GM18951 (cell line): ENCODE results near the gene KYAT1.

Source experiments
- POLR2A ChIP-seq: IDR thresholded peaks from 4 replicates; pipeline ENCODE4 v1.6.1; 2011; ENCODE audit warnings: mild to moderate bottlenecking; ENCODE audit not compliant: insufficient read length, insufficient read depth; ENCODE audit errors: extremely low read depth
- in situ Hi-C: fragments of 300-500 bp; cut with MboI; formaldehyde crosslinking; loops from one replicate; pipeline ENCODE4 v1.12.0; 2022; ENCODE audit warnings: low sequenced_read_pairs, mixed read lengths, inconsistent platforms; ENCODE audit not compliant: unreplicated experiment

Gene KYAT1

DNA sequence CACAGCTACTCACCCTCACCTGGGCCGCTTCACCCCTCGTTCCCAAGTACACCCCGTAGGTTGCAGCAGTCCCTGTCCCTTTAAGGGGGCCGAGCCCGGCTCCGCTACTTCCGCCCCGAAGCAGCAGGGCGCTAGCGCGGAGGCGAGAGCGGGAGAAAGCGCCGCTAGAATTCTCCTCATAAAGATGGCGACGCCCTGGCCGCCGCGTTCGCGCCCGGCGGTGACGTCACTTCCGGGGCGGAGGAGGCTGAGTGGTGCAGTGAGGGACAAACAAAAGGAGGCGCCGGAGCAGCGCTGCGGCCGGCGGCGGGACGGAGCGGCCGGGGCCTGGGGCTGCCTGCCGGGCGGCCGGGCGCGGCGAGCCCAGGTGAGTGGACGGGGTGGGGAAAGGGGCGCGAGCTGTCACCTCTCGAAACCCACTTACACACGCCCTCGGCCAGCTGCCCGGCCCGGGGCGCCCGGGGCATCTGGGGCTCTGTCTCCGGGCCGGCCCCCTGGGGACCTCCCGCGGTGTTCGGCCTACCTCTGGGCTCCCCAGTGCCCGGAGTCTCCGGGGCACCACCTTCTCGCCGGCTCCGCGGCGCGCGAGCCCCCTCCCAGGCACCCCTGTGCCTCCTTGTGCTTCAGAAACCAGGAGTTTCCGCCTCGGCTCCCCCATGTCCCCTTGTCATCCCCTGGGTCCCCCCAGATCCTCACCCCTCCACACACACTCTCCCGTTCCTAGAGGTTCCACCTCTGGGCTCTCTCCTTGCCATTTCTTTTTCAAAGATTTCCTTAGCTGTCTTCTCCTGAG lies at the start of gene KYAT1, which contains the start of gene LRRC8A:
KYAT1 (minus strand) TSS at position 67 of the 793 bp plus-strand sequence. CDS start 36,545 bp downstream, outside the sequence.
LRRC8A (plus strand) TSS at position 250 of the 793 bp plus-strand sequence. CDS start 25,032 bp downstream, outside the sequence.
- in situ Hi-C loops, result no loop called here
- peak; percentile 79 for TF ChIP-seq POLR2A

DNA sequence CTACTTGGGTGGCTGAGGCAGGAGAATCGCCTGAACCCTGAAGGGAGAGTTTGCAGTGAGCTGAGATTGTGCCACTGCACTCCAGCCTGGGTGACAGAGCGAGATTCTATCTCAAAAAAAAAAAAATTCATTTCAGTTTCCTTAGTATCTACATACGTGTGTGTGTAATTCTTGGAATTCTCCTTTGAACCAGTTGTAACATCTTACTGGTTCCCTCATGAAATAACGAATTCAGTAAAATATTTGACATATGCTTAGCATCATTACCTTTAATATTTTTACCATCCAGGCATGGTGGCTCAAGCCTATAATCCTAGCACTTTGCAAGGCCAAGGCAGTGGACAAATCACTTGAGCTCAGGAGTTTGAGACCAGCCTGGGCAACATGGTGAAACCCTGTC lies 47.8 kb upstream of the KYAT1 start:
- in situ Hi-C loops, result loop anchor here (5.0 kb wide), 1 partner anchor 67 kb away; no protein-coding TSS in a partner anchor
- no peak for TF ChIP-seq POLR2A

DNA sequence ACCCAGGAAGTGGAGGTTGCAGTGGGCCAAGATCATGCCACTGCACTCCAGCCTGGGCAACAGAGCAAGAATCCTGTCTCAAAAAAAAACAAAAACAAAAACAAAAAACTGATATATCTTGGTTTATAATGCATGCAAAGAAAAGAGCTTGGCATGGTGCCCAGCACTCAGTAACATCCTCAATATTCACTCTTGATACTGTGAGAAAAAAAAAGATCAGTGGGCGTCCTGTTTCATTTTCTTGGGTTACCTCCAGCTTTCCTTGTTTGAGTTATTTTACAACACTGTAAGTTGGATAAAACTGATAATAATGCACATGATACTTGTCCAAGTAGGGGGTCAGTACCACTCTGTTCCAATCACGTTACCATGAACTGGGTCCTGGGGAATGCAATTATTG lies 46.9 kb upstream of the KYAT1 start:
- TF ChIP-seq POLR2A, result no peak

DNA sequence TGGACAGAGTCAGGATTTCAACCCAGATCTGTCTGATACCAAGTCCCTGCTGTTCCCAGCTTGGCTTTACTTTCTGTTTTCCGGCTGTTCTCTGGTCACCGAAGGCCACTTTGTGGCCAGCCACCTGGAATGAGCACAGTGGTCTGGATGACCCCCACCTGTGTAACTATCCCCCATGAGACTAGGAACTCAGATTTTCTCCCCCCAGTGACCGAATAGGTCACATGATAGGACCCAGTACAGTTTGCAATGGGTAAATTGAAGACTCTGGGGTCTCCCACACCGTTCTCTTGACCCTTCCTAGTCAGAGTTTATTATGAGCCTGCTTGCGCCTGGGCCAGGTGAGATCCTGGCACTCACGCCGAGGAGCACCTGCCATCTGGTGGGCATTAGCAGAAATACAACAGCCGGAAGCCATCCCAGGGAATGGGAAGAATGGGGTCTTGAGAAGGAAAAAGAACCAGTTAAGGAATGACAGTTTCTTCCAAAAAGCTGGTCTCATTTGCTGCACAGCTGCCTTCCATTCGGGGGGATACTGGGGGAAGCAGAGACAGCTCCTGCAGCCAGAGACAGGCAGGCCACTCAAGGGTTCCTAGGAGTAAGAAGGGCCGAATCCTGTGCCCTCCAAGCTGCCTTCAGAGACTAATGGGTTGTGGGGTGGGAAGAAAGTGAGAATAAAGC lies 46.1 kb upstream of the KYAT1 start:
- TF ChIP-seq POLR2A, result no peak
- in situ Hi-C loops, result loop anchor here (5.0 kb wide), 1 partner anchor 66 kb away; no protein-coding TSS in a partner anchor

More for the DNA sequence above, 46.9 kb upstream of the KYAT1 start:
- in situ Hi-C loops, result loop anchor here (5.0 kb wide), 1 partner anchor 66 kb away; no protein-coding TSS in a partner anchor

DNA sequence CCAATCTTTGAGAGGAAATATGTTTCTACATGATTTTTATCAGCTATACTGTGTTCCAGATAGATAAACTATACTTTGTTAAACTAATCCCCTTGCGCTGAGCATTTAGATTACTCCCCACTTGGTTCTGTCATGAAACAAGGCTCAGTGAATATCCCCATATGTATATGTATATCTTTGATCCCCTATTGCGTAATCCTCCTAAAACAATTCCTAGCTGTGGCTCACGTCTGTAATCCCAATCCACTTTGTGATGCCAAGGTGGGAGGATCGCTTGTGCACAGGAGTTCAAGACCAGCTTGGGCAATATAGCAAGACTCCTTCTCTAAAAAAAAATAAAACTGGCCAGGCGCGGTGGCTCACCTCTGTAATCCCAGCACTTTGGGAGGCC lies 41.7 kb upstream of the KYAT1 start:
- no peak for TF ChIP-seq POLR2A
- in situ Hi-C loops, result no loop called here

DNA sequence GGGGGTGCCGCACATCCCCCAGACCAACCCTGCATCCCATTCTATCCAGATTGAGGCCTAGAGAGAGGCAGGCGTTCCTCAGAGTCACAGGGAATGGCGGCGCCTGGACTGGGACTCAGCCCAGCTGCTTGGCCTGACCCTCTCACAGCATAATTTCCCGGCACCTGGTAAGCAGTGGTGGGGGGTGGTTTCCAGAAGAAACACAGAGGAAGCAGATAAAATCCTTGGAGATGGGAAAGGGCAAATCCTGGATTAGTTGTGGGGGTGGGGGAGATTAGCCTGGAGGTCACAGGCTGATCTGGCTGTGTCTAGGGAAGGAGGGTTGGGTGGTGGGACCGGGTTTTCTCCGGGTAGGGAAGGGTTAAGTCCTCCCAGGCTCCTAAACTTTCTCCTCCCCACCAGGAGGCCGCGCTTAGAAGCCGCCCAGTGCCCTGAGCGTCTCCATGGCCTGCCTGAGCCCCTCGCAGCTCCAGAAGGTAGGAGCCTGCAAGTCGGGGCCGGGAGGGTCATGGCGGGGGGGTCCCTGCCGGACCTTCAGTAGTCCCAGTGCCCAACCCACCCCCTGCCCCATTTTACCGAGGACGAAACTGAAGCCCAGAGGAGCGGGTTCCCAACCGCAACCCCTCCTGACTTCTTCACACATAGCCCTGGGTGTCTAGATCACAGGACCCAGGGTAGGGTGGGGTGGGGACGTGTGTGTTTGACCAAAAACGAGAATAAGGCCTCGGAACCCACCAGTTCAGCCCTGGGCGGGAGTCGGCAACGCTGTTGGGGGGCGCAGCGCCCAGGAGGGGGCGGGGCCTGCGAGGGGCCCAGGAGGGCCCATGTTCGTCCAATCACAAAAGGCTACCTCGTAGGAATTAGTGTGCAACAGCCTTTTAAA lies 40.4 kb upstream of the KYAT1 start:
- no peak for TF ChIP-seq POLR2A
- in situ Hi-C loops, result no loop called here

DNA sequence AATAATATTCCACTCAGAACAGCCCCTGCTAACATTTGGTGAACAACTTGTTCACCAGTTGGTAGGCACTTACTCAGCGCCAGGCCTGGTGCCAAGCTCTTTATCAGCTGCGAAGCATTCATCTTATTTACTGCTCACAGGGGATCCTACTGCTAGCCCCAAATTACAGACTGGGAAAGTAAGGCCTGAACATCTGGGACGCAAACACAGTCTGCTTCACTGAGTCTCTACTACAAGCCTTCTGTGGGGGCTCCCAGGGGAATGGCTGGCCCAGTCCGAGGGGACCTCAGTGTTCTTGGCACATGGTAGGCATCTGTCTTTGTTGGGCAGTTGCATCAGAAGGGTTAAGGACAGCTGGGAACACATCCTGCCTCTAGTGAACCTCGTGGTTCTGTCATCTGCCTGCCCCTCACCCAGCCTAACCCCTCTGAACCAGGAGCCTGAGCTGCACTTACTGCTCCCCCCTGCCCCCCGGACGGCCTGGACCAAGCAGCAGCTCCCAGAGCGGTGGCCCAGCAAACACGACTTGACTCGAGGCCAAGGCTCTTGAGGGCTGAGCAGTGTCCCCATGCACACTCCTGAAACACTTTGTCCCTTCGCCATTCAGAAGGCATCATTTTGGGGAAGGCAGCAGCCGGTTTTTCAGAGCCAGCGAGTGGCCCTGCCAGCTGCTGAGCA lies 38.8 kb upstream of the KYAT1 start, which contains the start of gene PHYHD1:
PHYHD1 (plus strand) TSS at position 602 of the 678 bp plus-strand sequence. CDS start 1,342 bp downstream, outside the sequence.
- no peak for TF ChIP-seq POLR2A
- in situ Hi-C loops, result no loop called here

DNA sequence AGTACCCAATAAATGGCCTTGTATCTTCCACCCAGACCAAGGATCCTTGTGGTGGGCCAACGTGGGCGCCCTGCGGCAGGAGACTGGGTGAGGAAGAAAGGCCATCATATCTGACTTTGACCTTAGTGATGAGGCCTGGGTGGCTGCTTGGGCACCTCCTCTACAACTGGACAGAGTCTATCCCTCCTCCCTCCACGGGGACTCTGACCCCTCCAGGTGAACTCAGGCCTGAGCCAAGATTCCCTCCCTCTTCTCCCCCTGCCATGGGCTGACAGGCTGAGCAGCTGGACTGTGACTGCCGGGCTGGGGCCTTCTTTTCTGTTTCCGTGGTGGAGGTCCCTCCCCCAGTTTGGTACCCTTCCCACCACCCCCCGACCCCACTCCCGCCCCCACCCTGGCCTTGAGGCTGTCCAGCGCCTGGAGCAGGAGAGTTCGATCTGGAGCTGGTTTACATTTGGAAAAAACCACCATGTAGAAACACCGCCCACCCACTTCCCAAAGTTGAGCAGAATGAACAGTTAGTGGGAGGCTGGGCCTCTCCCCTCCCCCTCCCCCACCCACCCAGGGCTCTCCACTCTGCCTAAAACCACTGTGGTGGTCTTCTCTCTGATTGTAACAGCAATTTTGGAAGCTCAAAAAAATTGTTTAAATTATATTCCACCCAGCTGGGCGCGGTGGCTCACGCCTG lies 37.8 kb upstream of the KYAT1 start:
- in situ Hi-C loops, result no loop called here
- TF ChIP-seq POLR2A, result no peak

DNA sequence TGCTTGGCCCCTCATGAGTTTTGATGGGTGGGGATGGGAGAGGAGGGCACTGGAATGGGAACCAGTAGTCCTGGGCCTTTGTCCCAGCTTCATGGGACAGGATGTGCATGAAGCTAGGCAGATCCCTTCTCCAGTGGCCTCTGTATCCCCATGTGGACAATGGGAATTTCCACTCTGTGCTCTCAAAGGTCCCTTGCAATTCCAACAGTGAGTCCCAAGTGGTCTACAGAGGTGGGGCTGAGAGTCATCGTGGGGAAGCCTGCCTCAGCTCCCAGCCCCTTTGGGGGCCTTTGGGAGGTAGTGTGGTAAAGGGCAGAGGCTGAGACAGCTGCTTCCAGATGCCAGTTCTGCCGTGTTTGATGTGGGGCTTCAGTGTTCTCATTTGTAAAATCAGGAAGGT lies 37.2 kb upstream of the KYAT1 start:
- TF ChIP-seq POLR2A, result no peak
- in situ Hi-C loops, result no loop called here

DNA sequence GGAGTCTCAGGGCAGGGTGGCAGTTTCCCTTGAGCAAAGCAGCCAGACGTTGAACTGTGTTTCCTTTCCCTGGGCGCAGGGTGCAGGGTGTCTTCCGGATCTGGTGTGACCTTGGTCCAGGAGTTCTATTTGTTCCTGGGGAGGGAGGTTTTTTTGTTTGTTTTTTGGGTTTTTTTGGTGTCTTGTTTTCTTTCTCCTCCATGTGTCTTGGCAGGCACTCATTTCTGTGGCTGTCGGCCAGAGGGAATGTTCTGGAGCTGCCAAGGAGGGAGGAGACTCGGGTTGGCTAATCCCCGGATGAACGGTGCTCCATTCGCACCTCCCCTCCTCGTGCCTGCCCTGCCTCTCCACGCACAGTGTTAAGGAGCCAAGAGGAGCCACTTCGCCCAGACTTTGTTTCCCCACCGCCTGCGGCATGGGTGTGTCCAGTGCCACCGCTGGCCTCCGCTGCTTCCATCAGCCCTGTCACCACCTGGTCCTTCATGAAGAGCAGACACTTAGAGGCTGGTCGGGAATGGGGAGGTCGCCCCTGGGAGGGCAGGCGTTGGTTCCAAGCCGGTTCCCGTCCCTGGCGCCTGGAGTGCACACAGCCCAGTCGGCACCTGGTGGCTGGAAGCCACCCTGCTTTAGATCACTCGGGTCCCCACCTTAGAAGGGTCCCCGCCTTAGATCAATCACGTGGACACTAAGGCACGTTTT lies 35.5 kb upstream of the KYAT1 start:
- in situ Hi-C loops, result no loop called here
- TF ChIP-seq POLR2A, result no peak

DNA sequence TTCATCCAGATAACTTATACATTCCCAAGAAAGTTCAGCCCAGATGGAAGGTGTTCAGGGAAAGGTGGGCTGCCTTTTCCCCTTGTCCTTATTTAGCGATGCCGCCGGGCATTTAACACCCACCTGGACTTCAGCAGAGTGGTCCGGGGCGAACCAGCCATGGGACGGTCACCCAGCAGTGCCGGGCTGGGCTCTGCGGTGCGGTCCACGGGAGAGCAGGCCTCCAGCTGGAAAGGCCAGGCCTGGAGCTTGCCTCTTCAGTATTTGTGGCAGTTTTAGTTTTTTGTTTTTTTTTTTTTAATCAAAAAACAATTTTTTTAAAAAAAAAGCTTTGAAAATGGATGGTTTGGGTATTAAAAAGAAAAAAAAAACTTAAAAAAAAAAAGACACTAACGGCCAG lies 35.0 kb upstream of the KYAT1 start:
- in situ Hi-C loops, result no loop called here
- TF ChIP-seq POLR2A, result no peak
